IPS-18a (cell line): ENCODE data around the gene MED31.
A peak's percentile ranks its signal among the peaks of the same experiment; 100 is the strongest.
"Not testable (repeated sequence)": the region's sequence is repeated elsewhere in the genome, so short reads cannot be mapped to it uniquely, and the experiment has no call there.

Source experiments
- H3K27ac ChIP-seq: one replicate; pipeline ENCODE4 v1.5.1; 2013; ENCODE audit warnings: low read length
- H3K27me3 ChIP-seq: one replicate; pipeline ENCODE4 v1.6.1; 2013; ENCODE audit warnings: mild to moderate bottlenecking, low read length; ENCODE audit not compliant: control insufficient read depth, insufficient read depth
- H3K36me3 ChIP-seq: one replicate; pipeline ENCODE4 v1.6.1; 2013; ENCODE audit warnings: low read depth, low read length; ENCODE audit not compliant: control insufficient read depth
- H3K4me1 ChIP-seq: one replicate; pipeline ENCODE4 v1.6.1; 2013; ENCODE audit warnings: low read depth, low read length; ENCODE audit not compliant: control insufficient read depth
- H3K4me3 ChIP-seq: one replicate; pipeline ENCODE4 v1.5.1; 2013; ENCODE audit warnings: low read length
- H3K9ac ChIP-seq: one replicate; pipeline ENCODE4 v1.6.1; 2013; ENCODE audit warnings: mild to moderate bottlenecking, low read length, moderate library complexity
- H3K9me3 ChIP-seq: one replicate; pipeline ENCODE4 v1.6.1; 2013; ENCODE audit warnings: low read depth, low read length; ENCODE audit not compliant: control insufficient read depth

The MED31 gene

DNA sequence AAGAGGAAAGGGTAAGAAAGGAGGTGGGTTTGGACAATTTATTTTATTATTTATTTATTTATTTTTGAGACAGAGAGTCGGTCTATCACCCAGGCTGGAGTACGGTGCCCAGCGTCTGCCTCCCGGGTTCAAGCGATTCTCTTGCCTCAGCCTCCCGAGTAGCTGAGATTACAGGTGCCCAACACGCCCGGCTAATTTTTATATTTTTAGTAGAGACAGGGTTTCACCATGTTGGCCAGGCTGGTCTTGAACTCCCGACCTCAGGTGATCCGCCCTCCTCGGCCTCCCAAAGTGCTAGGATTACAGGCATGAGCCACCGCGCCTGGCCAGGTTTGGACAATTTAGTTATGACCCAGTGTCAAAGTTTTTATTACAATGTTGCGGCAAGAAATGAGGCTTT, 11.8 kb upstream of the MED31 start:
- not testable (repeated sequence) for H3K4me1 ChIP-seq, H3K4me3 ChIP-seq, H3K9me3 ChIP-seq, H3K27ac ChIP-seq, H3K36me3 ChIP-seq, H3K9ac ChIP-seq
- peaks cover 12% of the 10 kb centered on the region for H3K27me3 ChIP-seq

GRCh38 chr17:6661464-6661848, 10.1 kb upstream of the MED31 start:
- Histone ChIP-seq H3K36me3 (no peaks in the 10 kb centered on the region), H3K4me1 (no peaks in the 10 kb centered on the region), H3K27me3 (peaks cover 22% of the 10 kb centered on the region), H3K9me3 (no peaks in the 10 kb centered on the region), H3K4me3 (no peak overlapping the region), H3K27ac (no peak overlapping the region), H3K9ac (no peak overlapping the region)

GRCh38 chr17:6660805-6661463, 9.5 kb upstream of the MED31 start:
- H3K36me3 ChIP-seq = no peaks in the 10 kb centered on the region
- H3K4me3 ChIP-seq = no peak overlapping the region
- H3K9ac ChIP-seq = no peak overlapping the region
- H3K27me3 ChIP-seq = peaks cover 27% of the 10 kb centered on the region
- H3K9me3 ChIP-seq = no peaks in the 10 kb centered on the region
- no peaks in the 10 kb centered on the region for H3K4me1 ChIP-seq
- no peak overlapping the region for H3K27ac ChIP-seq

DNA sequence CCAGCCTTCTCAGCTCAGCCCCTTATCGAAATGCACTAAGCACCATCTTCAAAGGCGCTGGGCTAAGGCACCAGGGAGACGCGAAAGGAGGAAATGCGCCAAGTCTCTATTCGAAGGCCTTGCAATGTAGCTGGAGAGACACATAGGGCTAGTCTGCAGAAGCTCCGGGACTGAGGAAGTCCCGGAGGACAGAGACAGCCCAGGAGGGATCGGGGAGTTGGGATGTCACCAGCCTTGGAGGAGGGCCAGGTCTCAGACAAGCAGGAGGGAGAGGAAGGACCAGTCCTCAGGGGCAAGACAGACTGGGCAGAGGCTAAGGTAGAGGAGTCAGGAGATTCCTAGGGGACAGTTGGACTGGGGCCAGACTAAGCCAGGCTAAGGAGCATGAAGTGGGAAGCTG, 8.7 kb upstream of the MED31 start:
- Histone ChIP-seq H3K9me3 (no peaks in the 10 kb centered on the region), H3K4me1 (peaks cover 4% of the 10 kb centered on the region), H3K27ac (no peak overlapping the region), H3K27me3 (peaks cover 28% of the 10 kb centered on the region), H3K9ac (no peak overlapping the region), H3K4me3 (no peak overlapping the region), H3K36me3 (no peaks in the 10 kb centered on the region)

GRCh38 chr17:6658411-6658810, 7.0 kb upstream of the MED31 start:
- not testable (repeated sequence) for H3K27ac ChIP-seq, H3K36me3 ChIP-seq, H3K4me3 ChIP-seq, H3K9ac ChIP-seq, H3K9me3 ChIP-seq
- Histone ChIP-seq H3K4me1 (peaks cover 12% of the 10 kb centered on the region), H3K27me3 (peaks cover 42% of the 10 kb centered on the region)

DNA sequence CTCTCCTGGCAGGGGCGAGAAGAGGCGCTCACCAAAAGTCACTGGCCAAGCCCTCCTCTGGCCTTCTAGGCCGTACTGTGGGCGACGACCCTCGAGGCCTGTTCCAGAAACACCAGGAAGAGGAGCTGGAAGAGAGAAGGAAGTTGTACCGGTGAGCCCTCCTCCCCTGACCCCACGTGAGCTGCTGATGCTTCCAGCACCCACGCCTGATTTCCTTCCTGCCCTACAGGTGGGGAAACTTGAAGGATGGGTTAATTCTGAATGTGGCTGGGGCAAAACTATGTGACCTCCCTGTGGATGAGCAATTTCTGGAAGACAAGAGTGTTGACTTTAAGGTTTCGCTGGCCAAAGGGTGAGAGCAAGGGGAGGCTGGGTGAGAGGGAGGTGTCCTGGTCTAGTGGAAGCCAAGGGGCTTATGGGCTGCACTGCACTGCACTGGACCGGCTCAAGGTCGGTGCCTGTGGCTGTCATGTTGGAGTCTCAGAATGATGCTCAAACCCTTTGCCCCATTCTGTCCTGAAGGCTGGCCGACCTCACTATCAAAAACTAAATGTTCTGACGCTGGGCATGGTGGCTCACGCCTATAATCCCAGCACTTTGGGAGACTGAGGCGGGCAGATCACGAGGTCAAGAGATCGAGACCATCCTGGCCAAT, 6.4 kb upstream of the MED31 start:
- Histone ChIP-seq H3K27me3 (peaks cover 49% of the 10 kb centered on the region), H3K27ac (no peak overlapping the region), H3K4me1 (peaks cover 12% of the 10 kb centered on the region), H3K36me3 (no peaks in the 10 kb centered on the region), H3K9ac (no peak overlapping the region), H3K9me3 (no peaks in the 10 kb centered on the region), H3K4me3 (peak overlapping the region; percentile 60)

DNA sequence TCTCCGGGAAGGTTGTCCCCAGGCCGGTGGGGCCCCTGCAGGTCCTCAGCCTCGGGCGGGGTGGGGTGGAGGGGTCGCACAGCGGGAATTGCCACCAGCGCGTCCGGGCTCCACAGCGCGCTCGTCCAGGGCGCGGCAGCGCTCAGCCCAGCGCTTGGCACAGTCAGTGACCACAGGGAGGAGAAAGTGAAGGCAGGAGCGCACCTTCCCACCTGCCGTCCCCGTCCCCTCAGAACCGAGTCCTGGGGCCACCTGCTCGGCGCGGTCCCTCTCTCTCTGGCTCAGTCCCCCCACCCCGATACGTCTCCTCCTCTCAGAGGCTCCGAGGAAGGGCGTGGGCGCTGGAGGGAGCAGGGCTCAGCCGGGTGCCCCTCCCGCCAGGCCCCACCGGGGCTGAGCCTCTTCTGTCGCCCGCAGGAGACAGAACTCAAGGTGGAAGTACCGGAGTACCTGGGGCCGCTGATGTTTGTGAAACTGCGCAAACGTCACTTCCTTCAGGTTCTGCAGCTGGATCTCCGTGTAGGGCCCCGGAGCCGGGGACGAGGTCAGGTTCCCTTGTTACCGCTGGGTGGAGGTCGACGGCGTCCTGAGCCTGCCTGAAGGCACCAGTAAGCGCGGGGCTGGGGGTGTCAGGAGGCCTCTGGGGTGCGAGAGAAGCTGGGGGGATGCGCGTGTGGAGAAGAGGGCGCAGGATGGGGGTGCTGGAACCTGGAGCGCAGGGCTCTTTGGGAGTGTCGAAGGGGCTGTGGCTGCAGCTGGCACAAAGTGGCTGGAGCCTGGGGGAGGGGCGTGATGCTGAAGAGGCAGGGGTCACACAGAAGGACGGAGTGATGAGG, 5.6 kb upstream of the MED31 start:
- Histone ChIP-seq H3K27me3 (peaks cover 56% of the 10 kb centered on the region), H3K4me1 (peaks cover 12% of the 10 kb centered on the region), H3K4me3 (peak overlapping the region; percentile 60)
- not testable (repeated sequence) for H3K9me3 ChIP-seq, H3K27ac ChIP-seq, H3K36me3 ChIP-seq, H3K9ac ChIP-seq

- Histone ChIP-seq H3K27me3 (peaks cover 57% of the 10 kb centered on the region), H3K4me3 (peak overlapping the region; percentile 52), H3K4me1 (peaks cover 12% of the 10 kb centered on the region)
- not testable (repeated sequence) for H3K9me3 ChIP-seq, H3K36me3 ChIP-seq, H3K27ac ChIP-seq, H3K9ac ChIP-seq
These were observed 4.4 kb upstream of the MED31 start for GRCh38 chr17:6655732-6656361.

GRCh38 chr17:6654841-6655731, 3.7 kb upstream of the MED31 start:
- H3K4me1 ChIP-seq = peaks cover 17% of the 10 kb centered on the region
- H3K9me3 ChIP-seq = no peaks in the 10 kb centered on the region
- no peak overlapping the region for H3K27ac ChIP-seq
- peaks cover 57% of the 10 kb centered on the region for H3K27me3 ChIP-seq
- no peak overlapping the region for H3K9ac ChIP-seq
- H3K4me3 ChIP-seq = peak overlapping the region; percentile 52
- H3K36me3 ChIP-seq = no peaks in the 10 kb centered on the region

DNA sequence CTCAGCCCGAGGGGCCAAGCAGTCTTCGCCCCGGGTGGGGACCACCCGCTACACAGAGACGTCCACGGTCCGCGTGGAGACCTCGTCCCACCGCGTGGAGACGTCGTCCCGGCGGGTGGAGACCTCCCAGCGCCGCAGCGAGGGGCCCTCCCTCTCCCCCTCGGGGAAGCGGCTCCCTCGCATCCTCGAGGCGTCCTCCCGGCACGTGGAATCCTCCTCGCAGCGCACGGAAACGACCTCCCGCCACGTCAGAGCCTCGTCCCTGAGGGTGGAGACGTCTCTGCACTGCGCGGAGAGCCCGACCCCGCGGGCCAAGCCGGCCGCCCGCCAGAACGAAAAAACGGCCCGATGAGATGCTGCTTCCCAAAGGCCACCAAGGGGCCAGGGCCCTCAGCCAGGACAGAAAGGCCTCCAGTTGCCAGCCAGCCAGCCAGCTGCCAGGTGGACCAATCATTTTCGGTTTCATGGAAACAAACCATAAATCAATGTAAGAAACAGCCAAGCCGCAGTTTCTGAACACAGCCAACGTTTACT, 581 bp upstream of the MED31 start:
- Histone ChIP-seq H3K9ac (no peak overlapping the region), H3K36me3 (peaks cover 5% of the 10 kb centered on the region), H3K4me1 (peaks cover 18% of the 10 kb centered on the region), H3K9me3 (no peaks in the 10 kb centered on the region), H3K27ac (no peak overlapping the region), H3K4me3 (peak overlapping the region; percentile 93), H3K27me3 (peaks cover 45% of the 10 kb centered on the region)
